Hematopoietic multipotent progenitor cell treated with erythropoietin and hydrocortisone succinate and interleukin-3 and kit ligand, for 17 days (in vitro differentiated cells): ENCODE measurements around the gene HSPB9.

ENCODE experiments used
- DNase-seq: peaks from one replicate; pipeline ENCODE4 v3.0.0-alpha.2; 2015; ENCODE audit warnings: low spot score

The HSPB9 gene

GRCh38 chr17:42122371-42123303 lies at the start of gene HSPB9:
TSS of gene HSPB9 (plus strand) at chr17:42122804. CDS start at chr17:42122851, 47 bp downstream.
- no peak for DNase-seq

- DNase-seq = no peak
These were observed 46.8 kb upstream of the HSPB9 start for GRCh38 chr17:42075789-42076188.

- no peak for DNase-seq
These were observed 45.6 kb upstream of the HSPB9 start for GRCh38 chr17:42076797-42077559.

- DNase-seq = no peak
These were observed 44.8 kb upstream of the HSPB9 start for GRCh38 chr17:42077755-42078154.

GRCh38 chr17:42078396-42079043 lies 44.1 kb upstream of the HSPB9 start:
- no peak for DNase-seq

- no peak for DNase-seq
These were observed 43.1 kb upstream of the HSPB9 start for GRCh38 chr17:42079541-42079940.

GRCh38 chr17:42081516-42082129 lies 41.0 kb upstream of the HSPB9 start:
- no peak for DNase-seq

- DNase-seq = no peak
These were observed 35.4 kb upstream of the HSPB9 start for GRCh38 chr17:42087042-42087701.

- no peak for DNase-seq
These were observed 34.6 kb upstream of the HSPB9 start for GRCh38 chr17:42087736-42088705.

GRCh38 chr17:42088736-42089135 lies 33.9 kb upstream of the HSPB9 start:
- no peak for DNase-seq

GRCh38 chr17:42090964-42091790 lies 31.4 kb upstream of the HSPB9 start:
- DNase-seq = no peak

GRCh38 chr17:42092939-42093338 lies 29.7 kb upstream of the HSPB9 start:
- DNase-seq = no peak

GRCh38 chr17:42094375-42095069 lies 28.1 kb upstream of the HSPB9 start:
- no peak for DNase-seq

GRCh38 chr17:42096360-42097111 lies 26.1 kb upstream of the HSPB9 start:
- DNase-seq = no peak

GRCh38 chr17:42097691-42098631 lies 24.6 kb upstream of the HSPB9 start, which contains the start of gene ZNF385C:
TSS of gene ZNF385C (minus strand) at chr17:42098473. CDS start at chr17:42063056, 35,417 bp downstream.
- DNase-seq = no peak

- no peak for DNase-seq
These were observed 23.7 kb upstream of the HSPB9 start for GRCh38 chr17:42098730-42099399.
